HepG2 (cell line): ENCODE data around the gene RIPOR1. TPM values are rescaled to one million over a fixed set of nuclear protein-coding genes. Genes with fewer than 3 reads are reported as not detected.
A peak's percentile ranks its signal among the peaks of the same experiment; 100 is the strongest.

Source experiments
- AHR ChIP-seq: IDR thresholded peaks from 2 replicates; pipeline ENCODE4 v1.6.1; 2018; ENCODE audit warnings: missing genetic modification reagents, missing compliant biosample characterization
- ARNT2 ChIP-seq: sonication (generic); formaldehyde crosslinking; IDR thresholded peaks from 2 replicates; pipeline ENCODE4 v1.8.0; 2022; ENCODE audit warnings: mild to moderate bottlenecking, low read depth, missing genetic modification reagents, moderate library complexity
- CENPT ChIP-seq: sonication (generic); formaldehyde crosslinking; IDR thresholded peaks from 2 replicates; pipeline ENCODE4 v1.8.0; 2022; ENCODE audit warnings: low read depth, mild to moderate bottlenecking, moderate library complexity, missing genetic modification reagents
- FOSL1 ChIP-seq: sonication (generic); formaldehyde crosslinking; IDR thresholded peaks from 2 replicates; pipeline ENCODE4 v1.9.0; 2021; ENCODE audit warnings: missing genetic modification reagents, borderline replicate concordance
- GATA4 ChIP-seq: sonication (generic); IDR thresholded peaks from 2 replicates; pipeline ENCODE4 v1.6.1; 2016; ENCODE audit warnings: antibody characterized with exemption, low read depth, borderline replicate concordance
- IKZF4 ChIP-seq: sonication (generic); formaldehyde crosslinking; IDR thresholded peaks from 2 replicates; pipeline ENCODE4 v1.5.1; 2020; ENCODE audit warnings: borderline replicate concordance, mild to moderate bottlenecking, low read depth, missing genetic modification reagents; ENCODE audit errors: not compliant biosample characterization
- KLF13 ChIP-seq: sonication (generic); formaldehyde crosslinking; IDR thresholded peaks from 2 replicates; pipeline ENCODE4 v1.4.0; 2020; ENCODE audit warnings: mild to moderate bottlenecking, missing genetic modification reagents
- KLF6 ChIP-seq: IDR thresholded peaks from 2 replicates; pipeline ENCODE4 v1.8.0; 2016; ENCODE audit warnings: missing biosample characterization, missing genetic modification reagents
- MLLT10 ChIP-seq: sonication (generic); formaldehyde crosslinking; IDR thresholded peaks from 2 replicates; pipeline ENCODE4 v1.4.0; 2020; ENCODE audit warnings: missing genetic modification reagents
- MXD4 ChIP-seq: IDR thresholded peaks from 2 replicates; pipeline ENCODE4 v1.6.1; 2016; ENCODE audit warnings: mild to moderate bottlenecking, missing biosample characterization, missing genetic modification reagents
- NFE2 ChIP-seq: sonication (generic); formaldehyde crosslinking; IDR thresholded peaks from 2 replicates; pipeline ENCODE4 v1.4.0; 2020; ENCODE audit warnings: missing genetic modification reagents
- NRL ChIP-seq: sonication (generic); formaldehyde crosslinking; IDR thresholded peaks from 2 replicates; pipeline ENCODE4 v1.5.0; 2020; ENCODE audit warnings: missing genetic modification reagents, mild to moderate bottlenecking, moderate library complexity, borderline replicate concordance
- SIN3A ChIP-seq: IDR thresholded peaks from 2 replicates; pipeline ENCODE4 v1.6.1; 2011; ENCODE audit warnings: low read depth, mild to moderate bottlenecking, control low read depth, low read length, borderline replicate concordance
- SMYD3 ChIP-seq: sonication (generic); formaldehyde crosslinking; IDR thresholded peaks from 2 replicates; pipeline ENCODE4 v1.8.1; 2023; ENCODE audit warnings: mild to moderate bottlenecking, missing genetic modification reagents
- SNAPC2 ChIP-seq: sonication (generic); formaldehyde crosslinking; IDR thresholded peaks from 2 replicates; pipeline ENCODE4 v1.8.1; 2022; ENCODE audit warnings: mild to moderate bottlenecking, missing genetic modification reagents
- TBL1XR1 ChIP-seq: fragments of 150-350 bp; IDR thresholded peaks from 2 replicates; pipeline ENCODE4 v1.6.1; 2014; ENCODE audit warnings: borderline replicate concordance, low read length; ENCODE audit not compliant: partially characterized antibody
- YEATS4 ChIP-seq: sonication (generic); formaldehyde crosslinking; IDR thresholded peaks from 2 replicates; pipeline ENCODE4 v1.4.0; 2020; ENCODE audit warnings: missing genetic modification reagents, borderline replicate concordance
- ZFY ChIP-seq: sonication (generic); formaldehyde crosslinking; IDR thresholded peaks from 2 replicates; pipeline ENCODE4 v1.4.0; 2020; ENCODE audit warnings: missing genetic modification reagents
- ZKSCAN5 ChIP-seq: sonication (generic); formaldehyde crosslinking; IDR thresholded peaks from 2 replicates; pipeline ENCODE4 v1.5.1; 2020; ENCODE audit warnings: mild to moderate bottlenecking, missing genetic modification reagents
- ZNF136 ChIP-seq: sonication (generic); formaldehyde crosslinking; IDR thresholded peaks from 2 replicates; pipeline ENCODE4 v1.8.1; 2022; ENCODE audit warnings: low read depth, mild to moderate bottlenecking, moderate library complexity, missing genetic modification reagents
- ZNF235 ChIP-seq: sonication (generic); formaldehyde crosslinking; IDR thresholded peaks from 2 replicates; pipeline ENCODE4 v1.8.1; 2023; ENCODE audit warnings: mild to moderate bottlenecking, missing genetic modification reagents, borderline replicate concordance
- ZNF367 ChIP-seq: sonication (generic); formaldehyde crosslinking; IDR thresholded peaks from 2 replicates; pipeline ENCODE4 v1.4.0; 2020; ENCODE audit warnings: missing genetic modification reagents, borderline replicate concordance
- ZNF430 ChIP-seq: sonication (generic); formaldehyde crosslinking; IDR thresholded peaks from 2 replicates; pipeline ENCODE4 v1.9.0; 2021; ENCODE audit warnings: mild to moderate bottlenecking, missing genetic modification reagents
- ZNF484 ChIP-seq: sonication (generic); formaldehyde crosslinking; IDR thresholded peaks from 2 replicates; pipeline ENCODE4 v1.5.1; 2020; ENCODE audit warnings: mild to moderate bottlenecking, low read depth, missing genetic modification reagents, borderline replicate concordance
- ZNF768 ChIP-seq: sonication (generic); formaldehyde crosslinking; IDR thresholded peaks from 2 replicates; pipeline ENCODE4 v1.4.0; 2020; ENCODE audit warnings: missing genetic modification reagents
- polyA plus RNA-seq, 8 experiments: library from polyadenylated mRNA; depleted of rRNA in 3 of 8; stranded (reverse) in 7 of 8; unstranded in 1 of 8; fragments of >200 nt; fragmentation: Illumina TruSeq in 4 of 8; extraction: Trizol in 4 of 8; gene quantifications; 2 replicates each; pipeline versions ENCODE4 v1.2.1 to v1.2.3, GENCODE V29; 2011 to 2016; ENCODE audit warnings: low read depth in 4 of 8, missing spikeins in 1 of 8, mixed read lengths in 1 of 8; ENCODE audit not compliant: insufficient read depth in 1 of 8
- total RNA-seq, 5 experiments: library from RNA; depleted of rRNA; stranded (reverse); fragments of >200 nt; fragmentation: Illumina TruSeq; extraction: Trizol; gene quantifications; 2 replicates each; pipeline ENCODE4 v1.2.3, GENCODE V29; 2016; ENCODE audit warnings: low read depth in 1 of 5
- TF ChIP-seq, protein P1 (sequence below): sonication (generic); formaldehyde crosslinking; IDR thresholded peaks from 2 replicates; pipeline ENCODE4 v1.5.0; 2020; ENCODE audit warnings: mild to moderate bottlenecking, low read depth, missing genetic modification reagents, borderline replicate concordance
- TF ChIP-seq, protein P2 (sequence below): sonication (generic); formaldehyde crosslinking; IDR thresholded peaks from 2 replicates; pipeline ENCODE4 v1.4.0; 2020; ENCODE audit warnings: mild to moderate bottlenecking, missing genetic modification reagents
- TF ChIP-seq, protein P3 (sequence below): sonication (generic); formaldehyde crosslinking; IDR thresholded peaks from 2 replicates; pipeline ENCODE4 v1.4.0; 2020; ENCODE audit warnings: mild to moderate bottlenecking, missing genetic modification reagents, borderline replicate concordance

Gene RIPOR1
- total and polyA plus RNA-seq, 2 of the 13 experiments (the other 11 are each of a cell fraction or from before 2014, with no cell fraction given) = 4.6 to 8.1 TPM

DNA sequence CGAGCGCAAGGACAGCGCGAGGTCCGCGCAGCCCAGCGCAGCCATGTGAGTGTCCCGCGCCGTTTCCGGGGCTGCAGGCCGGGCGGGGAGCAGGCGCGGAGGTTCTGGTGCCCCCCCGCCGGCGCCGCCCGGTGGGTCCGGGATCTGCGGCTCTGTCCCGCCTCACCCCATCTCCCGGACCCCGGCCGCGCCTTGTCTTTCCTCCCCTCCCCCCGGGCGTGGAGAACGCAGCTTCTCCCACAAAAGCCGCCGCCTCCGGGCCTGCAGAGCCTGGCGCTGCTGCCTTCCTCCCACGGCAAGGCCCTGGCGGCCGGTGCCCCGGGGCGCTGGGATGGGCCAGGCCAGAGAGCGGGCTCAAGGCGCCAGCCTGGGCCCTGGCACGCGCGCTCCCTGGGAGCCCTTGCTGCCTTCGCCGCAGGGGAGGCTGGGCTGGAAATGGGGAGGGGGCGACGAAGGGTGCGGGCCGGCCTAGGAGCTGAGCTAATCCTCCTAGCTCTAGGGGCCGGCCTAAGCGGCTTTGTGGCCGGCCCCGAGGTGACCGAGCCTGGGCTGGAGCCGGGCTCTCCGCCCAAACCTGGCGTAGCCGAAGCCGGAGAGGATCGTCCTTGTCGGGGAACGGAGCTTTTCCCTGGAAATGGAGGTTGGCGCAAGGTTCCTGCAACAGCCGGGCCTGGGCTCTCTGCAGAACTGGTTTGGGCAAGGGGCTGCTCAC, 397 bp downstream of the RIPOR1 start (continued):
- TF ChIP-seq IKZF4 (no peak), ZNF136 (no peak), TBL1XR1 (no peak), FOSL1 (CRISPR knock-in tag) (0 out of 2 replicates have a peak, but pooled peaks have one; percentile 17), ZNF430 (CRISPR knock-in tag) (peak; percentile 80; the same call in 1 of the 2 replicates), SMYD3 (CRISPR knock-in tag) (0 out of 2 replicates have a peak, but pooled peaks have one; percentile 43), ZNF768 (CRISPR knock-in tag) (peak; percentile 56), GATA4 (0 out of 2 replicates have a peak, but pooled peaks have one; percentile 54), NFE2 (CRISPR knock-in tag) (no peak), MLLT10 (CRISPR knock-in tag) (no peak), KLF6 (CRISPR knock-in tag) (peak; percentile 66), ZNF484 (CRISPR knock-in tag) (0 out of 2 replicates have a peak, but pooled peaks have one; percentile 28), KLF13 (CRISPR knock-in tag) (0 out of 2 replicates have a peak, but pooled peaks have one; percentile 25), ZKSCAN5 (CRISPR knock-in tag) (no peak), ZNF235 (CRISPR knock-in tag) (0 out of 2 replicates have a peak, but pooled peaks have one; percentile 63), ZFY (peak; percentile 91), NRL (CRISPR knock-in tag) (peak; percentile 77), SIN3A (peak; percentile 38; the same call in 1 of the 2 replicates), ZNF367 (CRISPR knock-in tag) (no peak), ARNT2 (CRISPR knock-in tag) (no peak), SNAPC2 (peak; percentile 89; the same call in 1 of the 2 replicates), CENPT (CRISPR knock-in tag) (no peak), YEATS4 (peak; percentile 80), AHR (CRISPR knock-in tag) (0 out of 2 replicates have a peak, but pooled peaks have one; percentile 29), MXD4 (no peak)
- TF ChIP-seq, protein P1, sequence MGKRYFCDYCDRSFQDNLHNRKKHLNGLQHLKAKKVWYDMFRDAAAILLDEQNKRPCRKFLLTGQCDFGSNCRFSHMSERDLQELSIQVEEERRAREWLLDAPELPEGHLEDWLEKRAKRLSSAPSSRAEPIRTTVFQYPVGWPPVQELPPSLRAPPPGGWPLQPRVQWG (CRISPR knock-in tag) = no peak
- TF ChIP-seq, protein P2, sequence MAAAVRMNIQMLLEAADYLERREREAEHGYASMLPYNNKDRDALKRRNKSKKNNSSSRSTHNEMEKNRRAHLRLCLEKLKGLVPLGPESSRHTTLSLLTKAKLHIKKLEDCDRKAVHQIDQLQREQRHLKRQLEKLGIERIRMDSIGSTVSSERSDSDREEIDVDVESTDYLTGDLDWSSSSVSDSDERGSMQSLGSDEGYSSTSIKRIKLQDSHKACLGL = peak; percentile 37; the same call in 1 of the 2 replicates
- TF ChIP-seq, protein P3, sequence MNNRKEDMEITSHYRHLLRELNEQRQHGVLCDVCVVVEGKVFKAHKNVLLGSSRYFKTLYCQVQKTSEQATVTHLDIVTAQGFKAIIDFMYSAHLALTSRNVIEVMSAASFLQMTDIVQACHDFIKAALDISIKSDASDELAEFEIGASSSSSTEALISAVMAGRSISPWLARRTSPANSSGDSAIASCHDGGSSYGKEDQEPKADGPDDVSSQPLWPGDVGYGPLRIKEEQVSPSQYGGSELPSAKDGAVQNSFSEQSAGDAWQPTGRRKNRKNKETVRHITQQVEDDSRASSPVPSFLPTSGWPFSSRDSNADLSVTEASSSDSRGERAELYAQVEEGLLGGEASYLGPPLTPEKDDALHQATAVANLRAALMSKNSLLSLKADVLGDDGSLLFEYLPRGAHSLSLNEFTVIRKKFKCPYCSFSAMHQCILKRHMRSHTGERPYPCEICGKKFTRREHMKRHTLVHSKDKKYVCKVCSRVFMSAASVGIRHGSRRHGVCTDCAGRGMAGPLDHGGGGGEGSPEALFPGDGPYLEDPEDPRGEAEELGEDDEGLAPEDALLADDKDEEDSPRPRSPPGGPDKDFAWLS (CRISPR knock-in tag) = no peak
